Nephron progenitor cell (in vitro differentiated cells): ENCODE results near the gene KCNMA1.

Experiments
- DNase-seq: peaks from one replicate; pipeline ENCODE4 v3.0.0; 2021
- H3K27ac Mint-ChIP-seq: 2 replicates; pipeline ENCODE4 v1.8.0; 2021; ENCODE audit warnings: mild to moderate bottlenecking, moderate library complexity, mixed read lengths
- H3K27me3 Mint-ChIP-seq: 2 replicates; pipeline ENCODE4 v1.8.0; 2021; ENCODE audit warnings: mild to moderate bottlenecking, low read depth, mixed read lengths; ENCODE audit not compliant: poor library complexity
- H3K36me3 Mint-ChIP-seq: 2 replicates; pipeline ENCODE4 v1.8.0; 2021; ENCODE audit warnings: low read depth, mixed read lengths
- H3K4me1 Mint-ChIP-seq: 2 replicates; pipeline ENCODE4 v1.8.0; 2021; ENCODE audit warnings: mixed read lengths
- H3K4me3 Mint-ChIP-seq: 2 replicates; pipeline ENCODE4 v1.8.0; 2021; ENCODE audit warnings: mild to moderate bottlenecking, moderate library complexity, mixed read lengths
- H3K9me3 Mint-ChIP-seq: 2 replicates; pipeline ENCODE4 v1.8.0; 2021; ENCODE audit warnings: mild to moderate bottlenecking, moderate library complexity, mixed read lengths
- TF ChIP-seq, protein P1 (sequence below): fragments of 200-600 bp; sonication (generic); IDR thresholded peaks from 2 replicates; pipeline ENCODE4 v1.5.0; 2021; ENCODE audit warnings: antibody characterized with exemption

KCNMA1 gene

DNA sequence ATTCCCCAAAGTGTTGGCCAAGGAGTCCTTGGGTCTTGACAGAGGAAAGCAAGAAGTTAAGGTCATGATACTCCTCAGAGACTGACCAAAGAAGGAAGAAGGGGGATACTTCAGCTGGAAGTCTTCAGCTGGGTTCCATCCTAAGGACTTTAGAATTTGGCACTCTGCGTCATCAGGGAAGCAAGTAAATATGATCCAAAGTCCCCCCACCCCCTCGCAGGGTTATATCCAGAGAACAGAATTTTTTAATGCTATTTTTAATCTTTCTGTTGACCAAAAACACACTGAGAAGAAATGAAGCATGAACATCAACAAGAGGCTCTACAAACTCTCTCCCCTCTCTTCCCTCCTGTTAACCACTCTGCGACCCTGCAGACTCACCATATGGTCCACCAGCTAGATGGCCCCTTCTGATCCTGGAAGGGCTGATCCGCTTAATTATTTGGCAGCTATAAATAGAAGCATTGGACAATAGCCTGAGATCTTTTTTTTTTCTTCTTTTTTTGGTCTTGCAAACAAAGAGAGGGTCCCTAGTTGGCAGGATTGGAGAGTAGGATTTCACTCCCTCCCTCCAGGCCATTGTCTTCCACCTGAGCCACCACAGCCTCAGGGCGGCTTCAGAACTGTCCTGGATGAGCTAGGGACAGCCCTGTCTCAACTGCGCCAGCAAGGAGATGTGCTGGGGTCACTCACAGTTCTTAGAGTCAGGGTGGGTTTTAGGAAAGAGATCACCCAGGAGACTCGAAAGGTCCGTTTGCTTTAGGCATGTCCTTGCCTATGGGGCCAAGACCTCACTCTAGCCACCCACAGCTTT, 196.0 kb downstream of the KCNMA1 start:
- TF ChIP-seq, protein P1, sequence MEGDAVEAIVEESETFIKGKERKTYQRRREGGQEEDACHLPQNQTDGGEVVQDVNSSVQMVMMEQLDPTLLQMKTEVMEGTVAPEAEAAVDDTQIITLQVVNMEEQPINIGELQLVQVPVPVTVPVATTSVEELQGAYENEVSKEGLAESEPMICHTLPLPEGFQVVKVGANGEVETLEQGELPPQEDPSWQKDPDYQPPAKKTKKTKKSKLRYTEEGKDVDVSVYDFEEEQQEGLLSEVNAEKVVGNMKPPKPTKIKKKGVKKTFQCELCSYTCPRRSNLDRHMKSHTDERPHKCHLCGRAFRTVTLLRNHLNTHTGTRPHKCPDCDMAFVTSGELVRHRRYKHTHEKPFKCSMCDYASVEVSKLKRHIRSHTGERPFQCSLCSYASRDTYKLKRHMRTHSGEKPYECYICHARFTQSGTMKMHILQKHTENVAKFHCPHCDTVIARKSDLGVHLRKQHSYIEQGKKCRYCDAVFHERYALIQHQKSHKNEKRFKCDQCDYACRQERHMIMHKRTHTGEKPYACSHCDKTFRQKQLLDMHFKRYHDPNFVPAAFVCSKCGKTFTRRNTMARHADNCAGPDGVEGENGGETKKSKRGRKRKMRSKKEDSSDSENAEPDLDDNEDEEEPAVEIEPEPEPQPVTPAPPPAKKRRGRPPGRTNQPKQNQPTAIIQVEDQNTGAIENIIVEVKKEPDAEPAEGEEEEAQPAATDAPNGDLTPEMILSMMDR, result no peak
- H3K36me3 Mint-ChIP-seq, result no peaks in the 10 kb centered on the region
- H3K4me3 Mint-ChIP-seq, result no peak overlapping the region
- H3K27ac Mint-ChIP-seq, result no peak overlapping the region
- H3K4me1 Mint-ChIP-seq, result peaks cover 26% of the 10 kb centered on the region
- peaks cover 4% of the 10 kb centered on the region for H3K27me3 Mint-ChIP-seq
- H3K9me3 Mint-ChIP-seq, result no peaks in the 10 kb centered on the region
- DNase-seq, result no peak

DNA sequence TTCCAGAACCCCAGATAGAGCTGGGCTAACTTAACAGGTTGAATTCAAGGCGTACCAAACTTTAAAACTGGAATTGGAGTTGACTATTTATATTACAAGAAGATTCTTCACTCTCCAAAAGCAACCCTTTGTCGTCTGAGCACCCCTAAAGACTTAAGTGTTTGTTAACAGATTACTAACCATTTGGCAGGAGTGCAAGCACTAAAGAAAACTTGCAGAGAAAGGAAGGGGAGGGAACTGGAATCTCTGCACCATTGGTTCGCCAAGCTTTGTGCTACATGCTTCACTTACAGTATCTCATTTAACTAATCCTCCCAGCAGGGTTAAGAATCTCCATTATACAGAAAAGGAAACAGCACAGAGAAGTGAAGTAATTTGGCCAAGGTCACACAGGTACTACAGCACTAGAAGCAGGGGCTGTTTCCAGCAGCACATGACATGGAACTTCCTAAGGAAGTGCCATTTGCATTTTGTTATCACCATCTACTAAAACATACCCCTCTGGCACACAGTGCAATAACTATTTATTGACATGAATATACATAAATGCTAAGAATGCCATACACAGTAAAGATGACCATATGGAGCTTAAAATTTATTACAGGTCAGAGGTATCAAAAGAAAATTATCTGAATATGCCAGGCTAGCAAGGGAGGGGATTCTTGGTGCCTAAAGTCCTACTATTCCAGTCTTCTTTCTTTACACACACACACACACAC, 201.2 kb downstream of the KCNMA1 start:
- no peak for DNase-seq
- Mint-ChIP-seq H3K27me3 (peaks cover 7% of the 10 kb centered on the region), H3K9me3 (no peaks in the 10 kb centered on the region), H3K27ac (no peak overlapping the region), H3K4me3 (no peak overlapping the region), H3K4me1 (peaks cover 33% of the 10 kb centered on the region), H3K36me3 (no peaks in the 10 kb centered on the region)
- TF ChIP-seq, protein P1, result no peak

DNA sequence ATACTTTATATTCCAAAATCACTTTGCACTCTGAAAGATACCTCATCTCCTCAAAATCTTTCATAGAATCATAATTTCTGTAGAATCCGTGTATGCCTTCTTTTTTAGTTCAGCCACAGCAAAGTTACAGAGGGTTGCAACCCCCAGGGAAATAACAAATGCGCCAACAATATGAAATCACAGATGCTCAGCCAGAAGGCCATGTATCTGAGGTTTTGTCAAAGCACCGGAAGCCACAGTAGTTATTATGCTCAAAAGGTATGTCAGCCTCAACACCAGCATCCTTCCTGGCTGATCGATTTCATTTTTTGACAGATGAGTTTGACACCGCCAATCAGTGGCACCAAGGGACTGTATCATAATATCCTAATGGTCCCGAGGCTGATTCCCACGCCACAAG, 204.1 kb downstream of the KCNMA1 start:
- peaks cover 18% of the 10 kb centered on the region for H3K4me1 Mint-ChIP-seq
- H3K9me3 Mint-ChIP-seq, result no peaks in the 10 kb centered on the region
- DNase-seq, result no peak
- TF ChIP-seq, protein P1, result no peak
- peaks cover 12% of the 10 kb centered on the region for H3K27me3 Mint-ChIP-seq
- no peak overlapping the region for H3K27ac Mint-ChIP-seq
- no peaks in the 10 kb centered on the region for H3K36me3 Mint-ChIP-seq
- H3K4me3 Mint-ChIP-seq, result no peak overlapping the region

DNA sequence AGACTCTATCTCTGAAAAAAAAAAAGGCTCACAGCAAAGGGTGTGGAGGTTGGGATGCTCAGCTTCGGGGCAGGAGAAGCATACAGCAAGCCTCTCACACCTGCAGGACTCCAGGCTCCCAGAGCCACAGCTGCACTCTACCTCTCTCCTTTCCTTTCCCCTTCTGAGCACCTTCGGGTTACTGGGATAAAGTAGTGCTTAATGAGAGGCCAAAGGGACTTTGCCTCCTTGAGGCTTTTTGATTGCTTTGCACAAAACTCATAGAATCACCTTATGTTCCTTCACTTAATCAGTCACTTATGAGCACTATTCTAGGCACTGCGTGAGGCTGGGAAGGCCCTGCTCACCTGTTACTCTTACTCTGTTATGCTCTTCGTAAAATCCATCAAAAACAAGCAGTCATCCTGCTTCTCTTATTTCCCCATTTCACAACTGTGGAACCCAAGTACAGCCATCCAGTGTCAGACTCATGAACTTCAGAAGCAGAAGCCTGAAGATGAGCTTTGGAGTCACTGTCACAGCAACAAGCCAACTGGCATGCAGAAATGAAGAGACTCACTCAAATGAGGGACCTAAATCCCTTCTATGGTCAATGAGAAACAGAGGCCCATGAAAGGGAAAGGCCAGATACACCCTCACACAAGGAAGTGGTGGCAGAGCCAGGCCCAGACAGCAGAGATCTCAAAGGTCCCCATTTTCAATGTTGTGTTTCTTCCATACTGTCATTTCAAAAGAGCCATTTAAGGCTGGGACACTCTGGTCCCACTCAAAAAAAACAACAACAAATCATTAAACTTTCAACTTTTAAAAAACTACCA, 205.4 kb downstream of the KCNMA1 start:
- Mint-ChIP-seq H3K9me3 (no peaks in the 10 kb centered on the region), H3K36me3 (no peaks in the 10 kb centered on the region), H3K4me1 (peaks cover 18% of the 10 kb centered on the region), H3K27ac (no peak overlapping the region), H3K27me3 (peaks cover 14% of the 10 kb centered on the region), H3K4me3 (no peak overlapping the region)
- DNase-seq, result no peak
- TF ChIP-seq, protein P1, result no peak

DNA sequence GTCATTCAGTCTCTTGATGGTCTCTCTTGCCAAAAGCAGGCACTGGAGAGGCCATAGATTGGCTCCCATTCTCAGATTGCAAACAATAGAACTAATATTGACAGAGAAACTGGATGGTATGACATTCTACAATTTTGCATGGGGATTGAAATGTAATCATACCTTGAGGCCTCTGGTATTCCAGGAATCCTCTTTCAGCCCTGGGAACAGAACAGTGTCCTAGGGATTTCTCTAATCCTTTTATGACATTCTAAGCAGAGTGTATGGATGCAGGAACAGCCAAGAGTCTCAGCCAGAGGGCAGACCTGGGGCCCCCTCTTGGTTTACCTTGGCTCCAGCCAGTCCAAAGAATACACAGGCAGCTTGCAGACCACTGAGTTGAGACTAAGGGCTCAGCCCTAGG, 206.4 kb downstream of the KCNMA1 start:
- Mint-ChIP-seq H3K4me1 (peaks cover 18% of the 10 kb centered on the region), H3K4me3 (no peak overlapping the region), H3K9me3 (no peaks in the 10 kb centered on the region), H3K27me3 (peaks cover 16% of the 10 kb centered on the region), H3K36me3 (no peaks in the 10 kb centered on the region), H3K27ac (no peak overlapping the region)
- no peak for DNase-seq
- TF ChIP-seq, protein P1, result no peak
